HG03571 (cell line): ENCODE results near the gene SLC9C2.
"Not testable (repeated sequence)": the region's sequence is repeated elsewhere in the genome, so short reads cannot be mapped to it uniquely, and the experiment has no call there.

Experiments
- ATAC-seq: cut with Tn5 transposase; IDR thresholded peaks from one replicate; pipeline ENCODE4 v1.9.1; 2021; ENCODE audit not compliant: unreplicated experiment

SLC9C2 gene

GRCh38 chr1:173603056-173603591, at the start of gene SLC9C2:
SLC9C2 (minus strand) TSS chr1:173603072; CDS start chr1:173601776, 1,296 bp downstream.
- ATAC-seq: no peak

GRCh38 chr1:173648880-173649605, 46.2 kb upstream of the SLC9C2 start:
- ATAC-seq: no peak

GRCh38 chr1:173646656-173647055, 43.8 kb upstream of the SLC9C2 start:
- no peak for ATAC-seq

- ATAC-seq: not testable (repeated sequence)
Observed at GRCh38 chr1:173642450-173643139, 39.7 kb upstream of the SLC9C2 start.

GRCh38 chr1:173639102-173639501, 36.2 kb upstream of the SLC9C2 start:
- no peak for ATAC-seq

- ATAC-seq: no peak
Observed at GRCh38 chr1:173638043-173639021, 35.5 kb upstream of the SLC9C2 start.

GRCh38 chr1:173637236-173638042, 34.6 kb upstream of the SLC9C2 start:
- not testable (repeated sequence) for ATAC-seq

- ATAC-seq: no peak
Observed at GRCh38 chr1:173635116-173635515, 32.2 kb upstream of the SLC9C2 start, which contains the start of gene TEX50. TEX50 (plus strand) TSS chr1:173635338; CDS start chr1:173635522, 184 bp downstream.

GRCh38 chr1:173628888-173629287, 26.0 kb upstream of the SLC9C2 start:
- ATAC-seq: no peak

- ATAC-seq: no peak
Observed at GRCh38 chr1:173627269-173627668, 24.4 kb upstream of the SLC9C2 start.

- no peak for ATAC-seq
Observed at GRCh38 chr1:173616859-173617258, 14.0 kb upstream of the SLC9C2 start.

GRCh38 chr1:173613086-173613485, 10.2 kb upstream of the SLC9C2 start:
- not testable (repeated sequence) for ATAC-seq

GRCh38 chr1:173608503-173609216, 5.8 kb upstream of the SLC9C2 start:
- no peak for ATAC-seq

- no peak for ATAC-seq
Observed at GRCh38 chr1:173601588-173601987, 1.3 kb downstream of the SLC9C2 start.

GRCh38 chr1:173596097-173596825, 6.6 kb downstream of the SLC9C2 start:
- ATAC-seq: no peak

GRCh38 chr1:173591138-173591537, 11.7 kb downstream of the SLC9C2 start:
- ATAC-seq: not testable (repeated sequence)

- no peak for ATAC-seq
Observed at GRCh38 chr1:173590557-173590956, 12.3 kb downstream of the SLC9C2 start.

- ATAC-seq: no peak
Observed at GRCh38 chr1:173581383-173582079, 21.3 kb downstream of the SLC9C2 start.
